WTC11 (cell line): ENCODE data around the gene MYL4.

Experiments used
- ATF1 ChIP-seq: sonication (generic); formaldehyde crosslinking; IDR thresholded peaks from 2 replicates; pipeline ENCODE4 v1.8.1; 2023; ENCODE audit warnings: mild to moderate bottlenecking, moderate library complexity, missing genetic modification reagents
- ATF6 ChIP-seq: sonication (generic); formaldehyde crosslinking; IDR thresholded peaks from 2 replicates; pipeline ENCODE4 v1.8.1; 2023; ENCODE audit warnings: mild to moderate bottlenecking, missing genetic modification reagents
- CREM ChIP-seq: sonication (generic); formaldehyde crosslinking; IDR thresholded peaks from 2 replicates; pipeline ENCODE4 v1.8.1; 2022; ENCODE audit warnings: mild to moderate bottlenecking, missing genetic modification reagents, moderate library complexity
- CTCF ChIP-seq: fragments of 200-600 bp; IDR thresholded peaks from 2 replicates; pipeline ENCODE4 v1.8.0; 2022; ENCODE audit warnings: antibody characterized with exemption
- E2F4 ChIP-seq: sonication (generic); formaldehyde crosslinking; IDR thresholded peaks from 2 replicates; pipeline ENCODE4 v1.8.1; 2022; ENCODE audit warnings: low read depth, mild to moderate bottlenecking, moderate library complexity, missing genetic modification reagents, borderline replicate concordance
- FOXP4 ChIP-seq: sonication (generic); formaldehyde crosslinking; IDR thresholded peaks from 2 replicates; pipeline ENCODE4 v1.8.0; 2022; ENCODE audit warnings: mild to moderate bottlenecking, missing genetic modification reagents
- MAX ChIP-seq: sonication (generic); formaldehyde crosslinking; IDR thresholded peaks from 2 replicates; pipeline ENCODE4 v1.8.0; 2022; ENCODE audit warnings: mild to moderate bottlenecking, missing genetic modification reagents
- MLX ChIP-seq: sonication (generic); formaldehyde crosslinking; IDR thresholded peaks from 2 replicates; pipeline ENCODE4 v1.8.1; 2023; ENCODE audit warnings: mild to moderate bottlenecking, missing genetic modification reagents, moderate library complexity
- ZNF396 ChIP-seq: fragments of 250-450 bp; sonication (Bioruptor Pico); IDR thresholded peaks from 2 replicates; pipeline ENCODE4 v1.8.0; 2021; ENCODE audit warnings: mild to moderate bottlenecking, moderate library complexity, borderline replicate concordance
- ZSCAN18 ChIP-seq: fragments of 250-450 bp; sonication (Bioruptor Pico); IDR thresholded peaks from 2 replicates; pipeline ENCODE4 v2.1.2; 2022; ENCODE audit warnings: mild to moderate bottlenecking, moderate library complexity

GRCh38 chr17:47243737-47244598, 34.8 kb downstream of the MYL4 start:
- TF ChIP-seq CTCF (no peak), CREM (CRISPR knock-in tag) (no peak), E2F4 (no peak), ZNF396 (CRISPR knock-in tag) (no peak), MAX (CRISPR knock-in tag) (no peak), ATF6 (no peak), MLX (CRISPR knock-in tag) (no peak), ATF1 (CRISPR knock-in tag) (no peak), FOXP4 (no peak), ZSCAN18 (CRISPR knock-in tag) (no peak)
